ENCODE data around the gene TMEM86B. TPM values are rescaled to one million over a fixed set of nuclear protein-coding genes. Genes with fewer than 3 reads are reported as not detected.

Gene TMEM86B
- total RNA-seq, 1 experiment from 2014 or later: 4.8 TPM

GRCh38 chr19:55232986-55233385 is 4.4 kb upstream of the TMEM86B start:
- BruUV-seq (replicated peaks): no TSS peak
- H3K36me3 ChIP-seq (ENCODE audit: insufficient read depth, low read length, poor library complexity, severe bottlenecking): peaks cover 57% of the 10 kb centered on the region
- no peaks in the 10 kb centered on the region for H3K4me1 ChIP-seq (ENCODE audit: insufficient read depth, low read length, poor library complexity, severe bottlenecking)
- intact Hi-C loops (cut with micrococcal nuclease; ENCODE audit: unreplicated experiment): no loop called here
- CTCF ChIA-PET: no interaction called here
- H3K27ac ChIP-seq (ENCODE audit: low read depth, low read length, poor library complexity, severe bottlenecking): no peak overlapping the region
- H3K4me3 ChIP-seq (ENCODE audit: low read depth, low read length, poor library complexity, severe bottlenecking): no peak overlapping the region
- H3K9me3 ChIP-seq (ENCODE audit: low read depth, low read length, poor library complexity, severe bottlenecking): no peaks in the 10 kb centered on the region
- POLR2A ChIA-PET (ENCODE audit: low non-redundant PET): no interaction called here
- no peaks in the 10 kb centered on the region for H3K27me3 ChIP-seq (replicated peaks; ENCODE audit: insufficient read depth, low read depth, low read length, poor library complexity)
- TF ChIP-seq EZH2 (IDR thresholded peaks at IDR 0.05; ENCODE audit: borderline replicate concordance, low read depth, low read length, poor library complexity, severe bottlenecking): no peak
- no peak for TF ChIP-seq CTCF (conservative IDR thresholded peaks at IDR 0.05; ENCODE audit: low read depth, low read length)
- no peak for DNase-seq (ENCODE audit: low spot score)

DNA sequence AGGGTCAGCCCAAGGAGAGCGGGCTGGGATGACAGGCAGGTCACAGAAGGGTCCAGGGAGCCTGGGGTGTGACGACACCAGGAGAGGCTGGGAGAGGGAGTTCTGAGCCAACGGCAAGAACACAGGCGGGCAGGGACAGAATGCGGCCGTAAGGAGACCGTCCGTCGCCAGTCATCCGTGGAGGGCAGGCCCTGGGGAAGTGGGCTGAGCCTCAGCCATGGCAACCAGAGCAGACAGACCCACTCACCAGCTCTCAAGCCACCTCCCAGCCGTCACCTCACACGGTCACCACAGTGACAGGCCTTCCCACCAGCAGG is 3.7 kb upstream of the TMEM86B start:
- H3K36me3 ChIP-seq (ENCODE audit: insufficient read depth, low read length, poor library complexity, severe bottlenecking): peaks cover 53% of the 10 kb centered on the region
- TF ChIP-seq CTCF (conservative IDR thresholded peaks at IDR 0.05; ENCODE audit: low read depth, low read length): no peak
- TF ChIP-seq EZH2 (IDR thresholded peaks at IDR 0.05; ENCODE audit: borderline replicate concordance, low read depth, low read length, poor library complexity, severe bottlenecking): no peak
- H3K27me3 ChIP-seq (replicated peaks; ENCODE audit: insufficient read depth, low read depth, low read length, poor library complexity): no peaks in the 10 kb centered on the region
- no peak overlapping the region for H3K4me3 ChIP-seq (ENCODE audit: low read depth, low read length, poor library complexity, severe bottlenecking)
- intact Hi-C loops (cut with micrococcal nuclease; ENCODE audit: unreplicated experiment): no loop called here
- H3K4me1 ChIP-seq (ENCODE audit: insufficient read depth, low read length, poor library complexity, severe bottlenecking): no peaks in the 10 kb centered on the region
- H3K27ac ChIP-seq (ENCODE audit: low read depth, low read length, poor library complexity, severe bottlenecking): no peak overlapping the region
- ChIA-PET CTCF (no interaction called here), POLR2A (ENCODE audit: low non-redundant PET) (no interaction called here)
- no TSS peak for BruUV-seq (replicated peaks)
- H3K9me3 ChIP-seq (ENCODE audit: low read depth, low read length, poor library complexity, severe bottlenecking): no peaks in the 10 kb centered on the region
- no peak for DNase-seq (ENCODE audit: low spot score)

DNA sequence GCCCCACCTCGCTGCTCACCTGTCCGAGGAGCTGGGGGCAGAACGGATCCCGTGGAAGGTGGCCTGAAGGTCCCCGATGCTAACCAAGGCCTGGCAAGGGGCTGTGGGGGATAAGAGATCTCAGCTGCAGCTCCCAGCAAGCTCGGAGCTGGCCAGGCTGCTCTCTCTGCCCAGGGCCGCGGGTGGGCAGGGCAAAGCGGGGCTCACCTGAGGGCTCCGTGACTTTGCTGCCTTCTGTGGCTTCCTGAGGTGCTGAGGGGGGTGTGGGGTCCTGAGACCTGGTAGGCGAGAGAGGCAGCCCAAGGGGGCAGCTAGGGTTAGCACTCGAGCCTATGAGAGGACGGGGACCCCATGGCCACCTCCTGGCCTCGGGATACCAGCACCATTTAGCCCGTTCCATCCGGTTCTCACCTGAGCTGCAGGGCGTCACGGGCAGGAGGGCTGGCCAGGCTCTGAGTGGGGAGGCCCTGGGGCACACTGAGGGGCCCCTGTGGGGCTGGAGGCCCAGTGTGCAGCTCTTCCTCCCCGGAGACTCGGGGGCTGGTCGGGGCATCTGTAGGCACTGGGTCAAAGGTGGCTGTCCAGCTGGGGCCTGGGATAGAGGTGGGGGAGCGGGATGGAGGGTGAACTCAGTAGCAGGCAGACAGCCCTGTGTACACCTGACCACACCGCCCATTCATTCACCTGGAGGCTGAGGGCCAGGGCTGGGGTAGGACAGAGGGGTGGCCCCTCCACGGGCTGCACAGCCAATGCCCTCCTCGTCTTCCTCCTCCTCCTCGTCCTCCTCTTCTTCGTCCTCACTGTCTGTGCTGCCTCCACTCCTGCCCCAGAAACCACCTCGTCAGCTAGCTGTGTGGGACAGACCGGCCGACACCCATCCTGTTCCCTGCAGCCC is 3.1 kb upstream of the TMEM86B start:
- TF ChIP-seq EZH2 (IDR thresholded peaks at IDR 0.05; ENCODE audit: borderline replicate concordance, low read depth, low read length, poor library complexity, severe bottlenecking): no peak
- TF ChIP-seq CTCF (conservative IDR thresholded peaks at IDR 0.05; ENCODE audit: low read depth, low read length): no peak
- DNase-seq (ENCODE audit: low spot score): no peak
- peaks cover 47% of the 10 kb centered on the region for H3K36me3 ChIP-seq (ENCODE audit: insufficient read depth, low read length, poor library complexity, severe bottlenecking)
- BruUV-seq (replicated peaks): no TSS peak
- H3K4me1 ChIP-seq (ENCODE audit: insufficient read depth, low read length, poor library complexity, severe bottlenecking): no peaks in the 10 kb centered on the region
- CTCF ChIA-PET: no interaction called here
- H3K27ac ChIP-seq (ENCODE audit: low read depth, low read length, poor library complexity, severe bottlenecking): no peak overlapping the region
- H3K27me3 ChIP-seq (replicated peaks; ENCODE audit: insufficient read depth, low read depth, low read length, poor library complexity): no peaks in the 10 kb centered on the region
- POLR2A ChIA-PET (ENCODE audit: low non-redundant PET): no interaction called here
- no peak overlapping the region for H3K4me3 ChIP-seq (ENCODE audit: low read depth, low read length, poor library complexity, severe bottlenecking)
- intact Hi-C loops (cut with micrococcal nuclease; ENCODE audit: unreplicated experiment): no loop called here
- no peaks in the 10 kb centered on the region for H3K9me3 ChIP-seq (ENCODE audit: low read depth, low read length, poor library complexity, severe bottlenecking)

Data from A673 (cell line).